GM12892 (cell line): ENCODE data around the gene ATF6.
A peak's percentile ranks its signal among the peaks of the same experiment; 100 is the strongest.

Experiments used
- POLR2A ChIP-seq: IDR thresholded peaks from 2 replicates; pipeline ENCODE4 v1.6.1; 2011; ENCODE audit warnings: low read depth, low read length, control low read depth
- POLR2AphosphoS5 ChIP-seq: IDR thresholded peaks from 2 replicates; pipeline ENCODE4 v1.6.1; 2011; ENCODE audit warnings: low read depth, low read length, control low read depth
- TAF1 ChIP-seq: IDR thresholded peaks from 2 replicates; pipeline ENCODE4 v1.6.1; 2011; ENCODE audit warnings: low read depth, mild to moderate bottlenecking, control low read depth, low read length, borderline replicate concordance

DNA sequence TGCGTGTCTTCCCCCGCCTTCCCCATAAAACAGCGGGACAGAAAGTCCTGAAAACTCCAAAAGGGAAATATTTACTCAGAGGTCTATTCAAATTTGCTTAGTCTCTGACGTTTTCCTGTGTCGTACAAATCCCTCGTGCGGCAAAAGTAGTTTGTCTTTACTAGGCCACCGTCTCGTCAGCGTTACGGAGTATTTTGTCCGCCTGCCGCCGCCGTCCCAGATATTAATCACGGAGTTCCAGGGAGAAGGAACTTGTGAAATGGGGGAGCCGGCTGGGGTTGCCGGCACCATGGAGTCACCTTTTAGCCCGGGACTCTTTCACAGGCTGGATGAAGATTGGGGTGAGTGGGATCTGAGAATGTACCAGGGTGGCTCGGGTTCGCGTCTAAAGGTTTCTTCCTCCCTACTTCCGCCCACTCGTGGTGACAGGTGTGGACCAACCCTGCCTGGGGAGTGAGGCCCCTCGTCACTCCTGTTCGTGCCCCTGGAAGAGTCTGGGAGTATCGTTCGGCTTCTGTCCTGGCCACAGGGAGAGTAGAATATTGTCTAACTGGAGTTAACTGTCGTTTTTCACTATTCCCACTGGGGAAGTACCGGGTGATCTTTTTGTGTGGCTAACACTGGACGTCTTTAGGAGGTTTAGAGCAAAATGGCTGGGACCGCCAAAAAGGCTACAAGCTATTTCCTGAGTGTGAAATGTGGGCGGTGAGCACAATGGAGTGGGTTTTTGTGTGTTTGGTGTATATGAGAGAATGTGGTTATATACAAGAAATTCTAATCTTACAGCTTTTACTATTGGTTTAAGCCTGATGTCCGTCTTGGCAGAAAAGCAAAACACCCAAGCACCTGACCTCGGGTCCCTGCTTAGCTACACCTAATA is at the start of gene ATF6:
- TF ChIP-seq POLR2A (peak; percentile 82; the same call in 1 of the 2 replicates), POLR2AphosphoS5 (peak; percentile 52), TAF1 (peak; percentile 74; the same call in 1 of the 2 replicates)
